IMR-90 (cell line): ENCODE measurements around the gene SEPTIN5. TPM values are rescaled to one million over a fixed set of nuclear protein-coding genes. Genes with fewer than 3 reads are reported as not detected.

Experiments
- ATAC-seq: fragments of 200-7000 bp; cut with Tn5 transposase; 2 replicates; pipeline ENCODE4 v1.9.1; 2020; ENCODE audit warnings: low read depth, mild to moderate bottlenecking, moderate library complexity
- BruUV-seq: library from RNA; stranded (reverse); fragments of 400-500 nt; replicated peaks from 2 replicates; lab custom pipeline; 2021; lab: Mats Ljungman, UMichigan
- CTCF ChIA-PET: fragments of 300-600 bp; formaldehyde crosslinking; extraction: SDS; loops from one replicate; lab custom pipeline; 2021; ENCODE audit warnings: antibody characterized with exemption; lab: Yijun Ruan, JAX
- POLR2A ChIA-PET: fragments of 300-600 bp; sonication (Branson Sonifier 250); formaldehyde crosslinking; loops from one replicate; lab custom pipeline; 2022; ENCODE audit warnings: antibody characterized with exemption; ENCODE audit not compliant: unreplicated experiment; lab: Charles Lee
- DNase-seq: peaks from one replicate; pipeline ENCODE4 v3.0.0; 2013
- H2AFZ ChIP-seq: replicated peaks from 2 replicates; pipeline ENCODE3; 2013; ENCODE audit warnings: low read length, mild to moderate bottlenecking; ENCODE audit not compliant: poor library complexity
- H2AK5ac ChIP-seq: 2 replicates; pipeline ENCODE4 v1.6.1; 2013; ENCODE audit warnings: low read depth, low read length, inconsistent platforms
- H2AK9ac ChIP-seq: replicated peaks from 2 replicates; pipeline ENCODE3; 2013; ENCODE audit warnings: mild to moderate bottlenecking, low read depth, low read length, moderate library complexity; ENCODE audit not compliant: poor library complexity
- H2BK120ac ChIP-seq: 2 replicates; pipeline ENCODE4 v1.6.1; 2013; ENCODE audit warnings: low read depth, low read length, inconsistent platforms
- H2BK15ac ChIP-seq: 3 replicates; pipeline ENCODE4 v1.6.1; 2013; ENCODE audit warnings: low read depth, low read length, inconsistent platforms
- H2BK20ac ChIP-seq: 2 replicates; pipeline ENCODE4 v1.6.1; 2013; ENCODE audit warnings: low read depth, mild to moderate bottlenecking, inconsistent platforms, low read length, moderate library complexity
- H2BK5ac ChIP-seq: 2 replicates; pipeline ENCODE4 v1.6.1; 2013; ENCODE audit warnings: mild to moderate bottlenecking, low read depth, low read length, inconsistent platforms; ENCODE audit not compliant: poor library complexity, severe bottlenecking
- H3K14ac ChIP-seq: replicated peaks from 2 replicates; pipeline ENCODE4 v1.6.1; 2013; ENCODE audit warnings: low read depth, low read length, inconsistent platforms
- H3K18ac ChIP-seq: 2 replicates; pipeline ENCODE4 v1.6.1; 2013; ENCODE audit warnings: low read depth, low read length, control low read depth
- H3K23ac ChIP-seq: 2 replicates; pipeline ENCODE4 v1.6.1; 2013; ENCODE audit warnings: low read depth, low read length, inconsistent platforms
- H3K27ac ChIP-seq: 2 replicates; pipeline ENCODE4 v1.5.1; 2013; ENCODE audit warnings: mild to moderate bottlenecking, control low read depth, low read length; ENCODE audit not compliant: insufficient read depth
- H3K27me3 ChIP-seq: 2 replicates; pipeline ENCODE4 v1.6.1; 2013; ENCODE audit warnings: low read length; ENCODE audit not compliant: control insufficient read depth, insufficient read depth
- H3K36me3 ChIP-seq: 2 replicates; pipeline ENCODE4 v1.6.1; 2013; ENCODE audit warnings: low read length, mixed read lengths; ENCODE audit not compliant: control insufficient read depth, insufficient read depth
- H3K4ac ChIP-seq: 2 replicates; pipeline ENCODE4 v1.6.1; 2013; ENCODE audit warnings: low read depth, low read length, inconsistent platforms
- H3K4me1 ChIP-seq: 2 replicates; pipeline ENCODE4 v1.6.1; 2013; ENCODE audit warnings: low read length, mixed read lengths; ENCODE audit not compliant: control insufficient read depth, insufficient read depth
- H3K4me2 ChIP-seq: 2 replicates; pipeline ENCODE4 v1.6.1; 2013; ENCODE audit warnings: low read depth, mild to moderate bottlenecking, control low read depth, low read length, moderate library complexity
- H3K4me3 ChIP-seq: 2 replicates; pipeline ENCODE4 v1.5.1; 2013; ENCODE audit warnings: low read depth, mild to moderate bottlenecking, control low read depth, low read length, moderate library complexity; ENCODE audit not compliant: insufficient read depth
- H3K56ac ChIP-seq: 2 replicates; pipeline ENCODE4 v1.6.1; 2013; ENCODE audit warnings: low read length, inconsistent platforms; ENCODE audit not compliant: insufficient read depth; ENCODE audit errors: extremely low read depth
- H3K79me1 ChIP-seq, 2 experiments: 2 replicates each; pipeline ENCODE4 v1.6.1; 2013; ENCODE audit warnings: low read length in 2 of 2, inconsistent platforms in 1 of 2, low read depth in 1 of 2
- H3K9ac ChIP-seq: 2 replicates; pipeline ENCODE4 v1.6.1; 2013; ENCODE audit warnings: low read depth, low read length, control low read depth
- H3K9me1 ChIP-seq: 2 replicates; pipeline ENCODE4 v1.6.1; 2013; ENCODE audit warnings: low read length, inconsistent platforms; ENCODE audit not compliant: insufficient read depth
- H3K9me3 ChIP-seq: 2 replicates; pipeline ENCODE4 v1.6.1; 2013; ENCODE audit warnings: low read length; ENCODE audit not compliant: control insufficient read depth, insufficient read depth
- H4K20me1 ChIP-seq: 2 replicates; pipeline ENCODE4 v1.6.1; 2013; ENCODE audit warnings: low read length, inconsistent platforms; ENCODE audit not compliant: insufficient read depth
- H4K5ac ChIP-seq: 2 replicates; pipeline ENCODE4 v1.6.1; 2013; ENCODE audit warnings: mild to moderate bottlenecking, low read depth, low read length, control low read depth
- H4K8ac ChIP-seq, 2 experiments: 2 replicates each; pipeline ENCODE4 v1.6.1; 2013; ENCODE audit warnings: low read depth in 2 of 2, low read length in 2 of 2, control low read depth in 1 of 2, inconsistent platforms in 1 of 2
- H4K91ac ChIP-seq: 2 replicates; pipeline ENCODE4 v1.6.1; 2013; ENCODE audit warnings: low read depth, low read length, inconsistent platforms; ENCODE audit not compliant: insufficient read depth
- BHLHE40 ChIP-seq: fragments of 150-350 bp; IDR thresholded peaks from 2 replicates; pipeline ENCODE4 v1.6.1; 2016; ENCODE audit warnings: mild to moderate bottlenecking, low read depth, low read length
- CEBPB ChIP-seq: IDR thresholded peaks from 2 replicates; pipeline ENCODE4 v1.6.1; 2012; ENCODE audit warnings: low read depth, low read length, improper control_type of control experiment
- CHD1 ChIP-seq: IDR thresholded peaks from 2 replicates; pipeline ENCODE4 v1.6.1; 2012; ENCODE audit warnings: low read depth, low read length, improper control_type of control experiment
- CTCF ChIP-seq: conservative IDR thresholded peaks from 2 replicates; pipeline ENCODE4 v1.5.1; 2012; ENCODE audit warnings: mild to moderate bottlenecking, low read depth, low read length, improper control_type of control experiment
- FOS ChIP-seq: fragments of 150-350 bp; IDR thresholded peaks from 2 replicates; pipeline ENCODE4 v1.6.1; 2016; ENCODE audit warnings: low read depth, low read length
- MAFK ChIP-seq: IDR thresholded peaks from 2 replicates; pipeline ENCODE4 v1.6.1; 2012; ENCODE audit warnings: low read depth, low read length, improper control_type of control experiment
- MAZ ChIP-seq: IDR thresholded peaks from 2 replicates; pipeline ENCODE4 v1.6.1; 2012; ENCODE audit warnings: low read depth, mild to moderate bottlenecking, low read length, improper control_type of control experiment, moderate library complexity, borderline replicate concordance
- MXI1 ChIP-seq: IDR thresholded peaks from 2 replicates; pipeline ENCODE4 v1.6.1; 2012; ENCODE audit warnings: low read depth, mild to moderate bottlenecking, low read length, moderate library complexity, borderline replicate concordance
- NFE2L2 ChIP-seq: fragments of 150-350 bp; IDR thresholded peaks from 2 replicates; pipeline ENCODE4 v1.6.1; 2016; ENCODE audit warnings: low read depth, mild to moderate bottlenecking, low read length
- POLR2A ChIP-seq: IDR thresholded peaks from 2 replicates; pipeline ENCODE4 v1.6.1; 2012; ENCODE audit warnings: mild to moderate bottlenecking, low read depth, low read length
- RAD21 ChIP-seq: IDR thresholded peaks from 2 replicates; pipeline ENCODE4 v1.6.1; 2012; ENCODE audit warnings: low read length, improper control_type of control experiment
- RCOR1 ChIP-seq: IDR thresholded peaks from 2 replicates; pipeline ENCODE4 v1.6.1; 2012; ENCODE audit warnings: mild to moderate bottlenecking, low read length, improper control_type of control experiment; ENCODE audit not compliant: insufficient replicate concordance
- RFX5 ChIP-seq: IDR thresholded peaks from 2 replicates; pipeline ENCODE4 v1.8.0; 2012; ENCODE audit warnings: low read depth, mild to moderate bottlenecking, low read length, moderate library complexity
- SMC3 ChIP-seq: fragments of 150-350 bp; IDR thresholded peaks from 2 replicates; pipeline ENCODE4 v1.6.1; 2016; ENCODE audit warnings: low read depth, mild to moderate bottlenecking, antibody characterized with exemption, low read length, moderate library complexity
- WGBS, 2 experiments: methylation state at CpG; one replicate each; pipeline versions ENCODE4 v1.1.5 to v1.1.7; 2013; ENCODE audit warnings: missing lambda C conversion rate in 2 of 2; ENCODE audit not compliant: insufficient read length in 1 of 2; ENCODE audit errors: extremely low coverage in 2 of 2; 5-methylcytosine and 5-hydroxymethylcytosine counted together
- dilution Hi-C: fragments of 300-500 bp; cut with HindIII; formaldehyde crosslinking; loops from one replicate; pipeline ENCODE4 v1.14.3; 2018; ENCODE audit warnings: low sequenced_read_pairs; ENCODE audit not compliant: unreplicated experiment
- in situ Hi-C: fragments of 300-500 bp; cut with MboI; formaldehyde crosslinking; loops from 3 replicates; pipeline ENCODE4 v1.14.3; 2019; ENCODE audit warnings: low sequenced_read_pairs, inconsistent platforms, mixed read lengths
- intact Hi-C: fragments of 100-400 bp; cut with micrococcal nuclease; formaldehyde crosslinking; loops from 2 replicates; pipeline ENCODE4 v1.10.0; 2022
- polyA plus RNA-seq, 3 experiments: library from polyadenylated mRNA; depleted of rRNA; stranded (reverse); fragments of >200 nt; gene quantifications; 2 replicates each; pipeline ENCODE4 v1.2.3, GENCODE V29; 2012; ENCODE audit warnings: low replicate concordance in 1 of 3
- total RNA-seq: library from RNA; depleted of rRNA; stranded (reverse); fragments of >200 nt; gene quantifications from 2 replicates; pipeline ENCODE4 v1.2.3, GENCODE V29; 2012
- TF ChIP-seq, protein P1 (sequence below): fragments of 150-350 bp; IDR thresholded peaks from 2 replicates; pipeline ENCODE4 v1.6.1; 2017; ENCODE audit warnings: mild to moderate bottlenecking, antibody characterized with exemption, low read length, low read depth

SEPTIN5 gene
- total and polyA plus RNA-seq, 2 of the 4 experiments (the other 2 are of a cell fraction) = 16.8 to 20.7 TPM

DNA sequence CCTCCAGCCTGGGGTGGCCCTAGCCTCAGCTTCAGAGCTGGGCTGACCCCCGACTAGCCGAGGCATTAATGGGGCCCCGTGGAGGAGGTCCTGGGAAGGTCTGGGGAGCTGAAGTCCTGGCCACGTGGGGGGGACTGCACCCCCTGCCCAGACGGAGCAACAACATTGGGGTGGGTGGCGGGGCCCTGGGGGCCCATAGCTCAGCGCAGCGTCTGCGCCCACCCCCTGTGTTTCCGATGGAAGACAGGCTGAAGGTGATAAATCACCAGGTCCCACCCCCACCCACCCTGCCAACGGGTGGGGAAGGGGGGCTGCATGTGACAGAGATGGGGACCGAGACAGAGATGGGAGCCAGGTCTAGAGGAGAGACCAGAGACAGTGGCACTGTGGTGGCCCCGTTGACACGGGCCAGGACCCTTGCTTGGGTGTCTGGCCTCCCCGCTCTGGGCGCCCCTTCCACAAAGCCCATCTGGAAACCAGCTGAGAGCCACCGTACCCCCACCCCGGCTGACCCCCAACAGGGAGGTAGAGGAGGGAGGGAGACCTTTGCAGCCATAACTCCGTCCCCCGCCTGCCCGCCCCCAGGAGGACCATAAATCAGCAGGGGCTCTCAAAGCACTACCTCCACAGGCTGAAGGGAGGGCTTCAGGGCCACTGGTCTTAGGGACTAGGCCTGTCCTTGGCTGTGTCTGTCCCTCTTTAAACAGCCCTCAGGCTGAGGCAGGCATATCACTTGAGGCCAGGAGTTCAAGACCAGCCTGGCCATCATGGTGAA is 17.2 kb downstream of the SEPTIN5 start:
- peak overlapping the region; percentile 92 for H2AK9ac ChIP-seq
- no peak overlapping the region for H3K27ac ChIP-seq
- intact Hi-C loops = loop anchor here (5.0 kb wide), 2 partner anchors 121 to 281 kb away; partner anchors contain the start of genes GNB1L and RTL10
- H3K14ac ChIP-seq = no peak overlapping the region
- no peak overlapping the region for H4K91ac ChIP-seq
- no peaks in the 10 kb centered on the region for H3K79me1 ChIP-seq
- WGBS, 2 experiments = 80% methylated on average over 3 of the region's 21 CpGs; no CpG with 5 or more reads in 1 of the 2 experiments
- H3K18ac ChIP-seq = no peak overlapping the region
- no peak overlapping the region for H3K9ac ChIP-seq
- in situ Hi-C loops = loop anchor here (5.0 kb wide), 1 partner anchor 181 kb away; no protein-coding TSS in a partner anchor
- no peaks in the 10 kb centered on the region; the same call in none of the 2 replicates for H3K4me1 ChIP-seq
- no peaks in the 10 kb centered on the region for H4K20me1 ChIP-seq
- H3K27me3 ChIP-seq = peaks cover 12% of the 10 kb centered on the region; the same call in 1 of the 2 replicates
- no peak overlapping the region for H4K5ac ChIP-seq
- H3K9me3 ChIP-seq = no peaks in the 10 kb centered on the region
- H3K4ac ChIP-seq = no peak overlapping the region
- no peak overlapping the region for H2BK120ac ChIP-seq
- no peak overlapping the region for H3K4me3 ChIP-seq
- H3K23ac ChIP-seq = no peak overlapping the region
- DNase-seq (no peak), ATAC-seq (no peak)
- no peak overlapping the region for H2BK20ac ChIP-seq
- no peak overlapping the region for H2BK15ac ChIP-seq
- ChIA-PET CTCF (interaction anchor here (0.5 to 2.0 kb wide), 9 partner anchors 14 to 182 kb away, joined by 3 to 27 read pairs (median 5); no protein-coding TSS in a partner anchor), POLR2A (no interaction called here)
- H3K56ac ChIP-seq = no peak overlapping the region
- no peaks in the 10 kb centered on the region for H3K9me1 ChIP-seq
- H4K8ac ChIP-seq = peak overlapping the region in 1 of 2 experiments; percentile 32; a peak in 1 of 4 replicates
- dilution Hi-C loops = no loop called here
- no TSS peak for BruUV-seq
- no peaks in the 10 kb centered on the region for H3K36me3 ChIP-seq
- H2BK5ac ChIP-seq = no peak overlapping the region
- no peak overlapping the region; the same call in 1 of the 2 replicates for H2AK5ac ChIP-seq
- peak overlapping the region; percentile 96 for H2AFZ ChIP-seq
- no peak overlapping the region for H3K4me2 ChIP-seq
- no peak for TF ChIP-seq SMC3
- no peak for TF ChIP-seq MAZ
- no peak for TF ChIP-seq RFX5
- TF ChIP-seq BHLHE40 = no peak
- no peak for TF ChIP-seq CTCF
- TF ChIP-seq MAFK = no peak
- TF ChIP-seq CEBPB = no peak
- TF ChIP-seq FOS = no peak
- no peak for TF ChIP-seq POLR2A
- TF ChIP-seq, protein P1, sequence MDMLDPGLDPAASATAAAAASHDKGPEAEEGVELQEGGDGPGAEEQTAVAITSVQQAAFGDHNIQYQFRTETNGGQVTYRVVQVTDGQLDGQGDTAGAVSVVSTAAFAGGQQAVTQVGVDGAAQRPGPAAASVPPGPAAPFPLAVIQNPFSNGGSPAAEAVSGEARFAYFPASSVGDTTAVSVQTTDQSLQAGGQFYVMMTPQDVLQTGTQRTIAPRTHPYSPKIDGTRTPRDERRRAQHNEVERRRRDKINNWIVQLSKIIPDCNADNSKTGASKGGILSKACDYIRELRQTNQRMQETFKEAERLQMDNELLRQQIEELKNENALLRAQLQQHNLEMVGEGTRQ = no peak
- TF ChIP-seq CHD1 = no peak
- TF ChIP-seq MXI1 = no peak
- TF ChIP-seq RAD21 = no peak
- no peak for TF ChIP-seq NFE2L2
- no peak for TF ChIP-seq RCOR1
